Astrocyte (in vitro differentiated cells and primary cell): ENCODE data around the gene PCDHGA12.
"Not testable (repeated sequence)": the region's sequence is repeated elsewhere in the genome, so short reads cannot be mapped to it uniquely, and the experiment has no call there.

Experiments used
- EZH2 ChIP-seq: IDR thresholded peaks from 2 replicates; pipeline ENCODE4 v1.6.1; 2012; ENCODE audit warnings: mild to moderate bottlenecking, low read length, inconsistent platforms; ENCODE audit not compliant: insufficient read depth
- TF ChIP-seq, protein P1 (sequence below): IDR thresholded peaks from 2 replicates; pipeline ENCODE4 v1.5.1; 2011; ENCODE audit warnings: low read depth, mild to moderate bottlenecking, inconsistent platforms, low read length, moderate library complexity; ENCODE audit not compliant: insufficient read depth

DNA sequence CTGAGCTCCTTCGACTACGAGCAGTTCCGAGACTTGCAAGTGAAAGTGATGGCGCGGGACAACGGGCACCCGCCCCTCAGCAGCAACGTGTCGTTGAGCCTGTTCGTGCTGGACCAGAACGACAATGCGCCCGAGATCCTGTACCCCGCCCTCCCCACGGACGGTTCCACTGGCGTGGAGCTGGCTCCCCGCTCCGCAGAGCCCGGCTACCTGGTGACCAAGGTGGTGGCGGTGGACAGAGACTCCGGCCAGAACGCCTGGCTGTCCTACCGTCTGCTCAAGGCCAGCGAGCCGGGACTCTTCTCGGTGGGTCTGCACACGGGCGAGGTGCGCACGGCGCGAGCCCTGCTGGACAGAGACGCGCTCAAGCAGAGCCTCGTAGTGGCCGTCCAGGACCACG, 2.0 kb downstream of the PCDHGA12 start:
- TF ChIP-seq, protein P1, sequence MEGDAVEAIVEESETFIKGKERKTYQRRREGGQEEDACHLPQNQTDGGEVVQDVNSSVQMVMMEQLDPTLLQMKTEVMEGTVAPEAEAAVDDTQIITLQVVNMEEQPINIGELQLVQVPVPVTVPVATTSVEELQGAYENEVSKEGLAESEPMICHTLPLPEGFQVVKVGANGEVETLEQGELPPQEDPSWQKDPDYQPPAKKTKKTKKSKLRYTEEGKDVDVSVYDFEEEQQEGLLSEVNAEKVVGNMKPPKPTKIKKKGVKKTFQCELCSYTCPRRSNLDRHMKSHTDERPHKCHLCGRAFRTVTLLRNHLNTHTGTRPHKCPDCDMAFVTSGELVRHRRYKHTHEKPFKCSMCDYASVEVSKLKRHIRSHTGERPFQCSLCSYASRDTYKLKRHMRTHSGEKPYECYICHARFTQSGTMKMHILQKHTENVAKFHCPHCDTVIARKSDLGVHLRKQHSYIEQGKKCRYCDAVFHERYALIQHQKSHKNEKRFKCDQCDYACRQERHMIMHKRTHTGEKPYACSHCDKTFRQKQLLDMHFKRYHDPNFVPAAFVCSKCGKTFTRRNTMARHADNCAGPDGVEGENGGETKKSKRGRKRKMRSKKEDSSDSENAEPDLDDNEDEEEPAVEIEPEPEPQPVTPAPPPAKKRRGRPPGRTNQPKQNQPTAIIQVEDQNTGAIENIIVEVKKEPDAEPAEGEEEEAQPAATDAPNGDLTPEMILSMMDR, result not testable (repeated sequence)
- TF ChIP-seq EZH2, result not testable (repeated sequence)
